Body of pancreas (tissue), 4 donors: ENCODE measurements around the gene NUP98.

Experiments used
- POLR2A ChIP-seq, 3 donors: fragments of 450-650 bp; IDR thresholded peaks; one replicate each; pipeline ENCODE4 v1.6.1; 2016; ENCODE audit warnings: antibody characterized with exemption in 3 of 3, mild to moderate bottlenecking in 2 of 3
- TF ChIP-seq, protein P1 (sequence below), 7 experiments: fragments of 450-650 bp in 4 of 7; fragments of 200-600 bp in 3 of 7; sonication (generic) in 3 of 7; IDR thresholded peaks; one replicate each; pipeline ENCODE4 v1.5.1; 2016 to 2019; ENCODE audit warnings: antibody characterized with exemption in 7 of 7

- TF ChIP-seq, protein P1, sequence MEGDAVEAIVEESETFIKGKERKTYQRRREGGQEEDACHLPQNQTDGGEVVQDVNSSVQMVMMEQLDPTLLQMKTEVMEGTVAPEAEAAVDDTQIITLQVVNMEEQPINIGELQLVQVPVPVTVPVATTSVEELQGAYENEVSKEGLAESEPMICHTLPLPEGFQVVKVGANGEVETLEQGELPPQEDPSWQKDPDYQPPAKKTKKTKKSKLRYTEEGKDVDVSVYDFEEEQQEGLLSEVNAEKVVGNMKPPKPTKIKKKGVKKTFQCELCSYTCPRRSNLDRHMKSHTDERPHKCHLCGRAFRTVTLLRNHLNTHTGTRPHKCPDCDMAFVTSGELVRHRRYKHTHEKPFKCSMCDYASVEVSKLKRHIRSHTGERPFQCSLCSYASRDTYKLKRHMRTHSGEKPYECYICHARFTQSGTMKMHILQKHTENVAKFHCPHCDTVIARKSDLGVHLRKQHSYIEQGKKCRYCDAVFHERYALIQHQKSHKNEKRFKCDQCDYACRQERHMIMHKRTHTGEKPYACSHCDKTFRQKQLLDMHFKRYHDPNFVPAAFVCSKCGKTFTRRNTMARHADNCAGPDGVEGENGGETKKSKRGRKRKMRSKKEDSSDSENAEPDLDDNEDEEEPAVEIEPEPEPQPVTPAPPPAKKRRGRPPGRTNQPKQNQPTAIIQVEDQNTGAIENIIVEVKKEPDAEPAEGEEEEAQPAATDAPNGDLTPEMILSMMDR (IDR thresholded peaks at IDR 0.05) = no peak
- TF ChIP-seq POLR2A (IDR thresholded peaks at IDR 0.05) = no peak
Measured at GRCh38 chr11:3820971-3821370, 23.6 kb upstream of the NUP98 start.
